Neutrophil (primary cell): ENCODE results near the gene VEGFC.

Experiments
- H3K27ac ChIP-seq: fragments of 200-600 bp; sonication (generic); 2 replicates; pipeline ENCODE4 v1.5.1; 2016; ENCODE audit warnings: mild to moderate bottlenecking, moderate library complexity
- H3K27me3 ChIP-seq: fragments of 200-600 bp; sonication (generic); 2 replicates; pipeline ENCODE4 v1.6.0; 2016; ENCODE audit warnings: mild to moderate bottlenecking
- H3K36me3 ChIP-seq: fragments of 200-600 bp; sonication (generic); 2 replicates; pipeline ENCODE4 v1.5.1; 2017
- H3K4me1 ChIP-seq, 2 experiments: fragments of 200-600 bp in 1 of 2; sonication (generic) in 1 of 2; 1 replicate in 1 of 2; 2 replicates in 1 of 2; pipeline versions ENCODE4 v1.5.1 to v1.6.1; 2013 to 2016; ENCODE audit warnings: low read depth in 1 of 2, low read length in 1 of 2, mild to moderate bottlenecking in 1 of 2, moderate library complexity in 1 of 2; ENCODE audit not compliant: control insufficient read depth in 1 of 2, insufficient read depth in 1 of 2
- H3K4me3 ChIP-seq, 2 experiments: fragments of 200-600 bp in 1 of 2; sonication (generic) in 1 of 2; 1 replicate in 1 of 2; 2 replicates in 1 of 2; pipeline ENCODE4 v1.5.1; 2013 to 2016; ENCODE audit warnings: low read depth in 1 of 2, low read length in 1 of 2, mild to moderate bottlenecking in 1 of 2, moderate library complexity in 1 of 2
- H3K9me3 ChIP-seq: fragments of 200-600 bp; sonication (generic); 2 replicates; pipeline ENCODE4 v1.5.1; 2016
- TF ChIP-seq, protein P1 (sequence below): fragments of 200-600 bp; sonication (generic); IDR thresholded peaks from 2 replicates; pipeline ENCODE4 v1.5.1; 2016; ENCODE audit warnings: antibody characterized with exemption

VEGFC gene, protein sequence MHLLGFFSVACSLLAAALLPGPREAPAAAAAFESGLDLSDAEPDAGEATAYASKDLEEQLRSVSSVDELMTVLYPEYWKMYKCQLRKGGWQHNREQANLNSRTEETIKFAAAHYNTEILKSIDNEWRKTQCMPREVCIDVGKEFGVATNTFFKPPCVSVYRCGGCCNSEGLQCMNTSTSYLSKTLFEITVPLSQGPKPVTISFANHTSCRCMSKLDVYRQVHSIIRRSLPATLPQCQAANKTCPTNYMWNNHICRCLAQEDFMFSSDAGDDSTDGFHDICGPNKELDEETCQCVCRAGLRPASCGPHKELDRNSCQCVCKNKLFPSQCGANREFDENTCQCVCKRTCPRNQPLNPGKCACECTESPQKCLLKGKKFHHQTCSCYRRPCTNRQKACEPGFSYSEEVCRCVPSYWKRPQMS

DNA sequence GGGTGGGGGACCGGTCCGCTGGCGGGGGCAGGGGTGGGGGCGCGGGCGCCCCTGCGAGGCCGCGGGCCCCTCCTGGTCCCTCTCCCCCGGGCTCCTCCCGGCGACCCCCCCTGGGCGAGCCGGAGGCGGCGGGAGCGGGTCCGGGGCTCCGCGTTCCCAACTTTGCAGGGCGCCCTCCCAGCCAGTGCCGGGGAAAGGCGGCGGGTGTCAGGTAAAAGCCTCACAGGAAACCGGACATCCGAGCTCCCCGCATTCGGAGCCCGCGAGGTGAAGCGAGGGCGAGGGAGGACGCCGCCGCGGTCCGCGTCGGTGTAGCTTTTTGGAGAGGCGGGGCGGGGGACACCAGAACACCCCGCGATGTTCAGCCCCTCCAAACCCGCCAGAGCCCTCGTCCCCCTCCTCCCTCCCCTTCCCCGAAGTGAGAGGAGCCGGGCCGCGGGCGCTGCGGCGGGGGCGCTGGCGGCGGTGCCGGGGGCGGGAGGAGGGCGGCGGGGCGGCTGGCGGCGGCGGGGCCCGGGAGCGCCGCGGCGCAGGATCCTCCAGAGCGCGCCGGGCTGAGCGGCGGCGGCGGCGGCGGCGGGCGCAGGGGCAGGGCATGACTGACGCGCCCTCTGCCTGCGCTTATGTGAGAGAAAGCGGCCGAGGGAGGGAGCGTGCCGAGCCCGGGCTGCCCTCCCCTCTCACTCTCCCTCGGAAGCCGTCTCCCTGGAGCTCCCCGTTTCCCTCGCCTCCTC, at the start of gene VEGFC:
TSS of gene VEGFC (minus strand) at position 597 of the 734 bp plus-strand sequence. CDS start 611 bp downstream, outside the sequence.
- H3K36me3 ChIP-seq: no peaks in the 10 kb centered on the region
- peak within 1 kb of the TSS in 1 of 2 experiments; percentile 10 for H3K4me3 ChIP-seq
- H3K9me3 ChIP-seq: no peaks in the 10 kb centered on the region
- no peak within 1 kb of the TSS for H3K27ac ChIP-seq
- TF ChIP-seq, protein P1, sequence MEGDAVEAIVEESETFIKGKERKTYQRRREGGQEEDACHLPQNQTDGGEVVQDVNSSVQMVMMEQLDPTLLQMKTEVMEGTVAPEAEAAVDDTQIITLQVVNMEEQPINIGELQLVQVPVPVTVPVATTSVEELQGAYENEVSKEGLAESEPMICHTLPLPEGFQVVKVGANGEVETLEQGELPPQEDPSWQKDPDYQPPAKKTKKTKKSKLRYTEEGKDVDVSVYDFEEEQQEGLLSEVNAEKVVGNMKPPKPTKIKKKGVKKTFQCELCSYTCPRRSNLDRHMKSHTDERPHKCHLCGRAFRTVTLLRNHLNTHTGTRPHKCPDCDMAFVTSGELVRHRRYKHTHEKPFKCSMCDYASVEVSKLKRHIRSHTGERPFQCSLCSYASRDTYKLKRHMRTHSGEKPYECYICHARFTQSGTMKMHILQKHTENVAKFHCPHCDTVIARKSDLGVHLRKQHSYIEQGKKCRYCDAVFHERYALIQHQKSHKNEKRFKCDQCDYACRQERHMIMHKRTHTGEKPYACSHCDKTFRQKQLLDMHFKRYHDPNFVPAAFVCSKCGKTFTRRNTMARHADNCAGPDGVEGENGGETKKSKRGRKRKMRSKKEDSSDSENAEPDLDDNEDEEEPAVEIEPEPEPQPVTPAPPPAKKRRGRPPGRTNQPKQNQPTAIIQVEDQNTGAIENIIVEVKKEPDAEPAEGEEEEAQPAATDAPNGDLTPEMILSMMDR: no peak
- peaks cover 0 to 6% of the 10 kb centered on the region in 2 experiments for H3K4me1 ChIP-seq
- H3K27me3 ChIP-seq: peaks cover 81% of the 10 kb centered on the region

DNA sequence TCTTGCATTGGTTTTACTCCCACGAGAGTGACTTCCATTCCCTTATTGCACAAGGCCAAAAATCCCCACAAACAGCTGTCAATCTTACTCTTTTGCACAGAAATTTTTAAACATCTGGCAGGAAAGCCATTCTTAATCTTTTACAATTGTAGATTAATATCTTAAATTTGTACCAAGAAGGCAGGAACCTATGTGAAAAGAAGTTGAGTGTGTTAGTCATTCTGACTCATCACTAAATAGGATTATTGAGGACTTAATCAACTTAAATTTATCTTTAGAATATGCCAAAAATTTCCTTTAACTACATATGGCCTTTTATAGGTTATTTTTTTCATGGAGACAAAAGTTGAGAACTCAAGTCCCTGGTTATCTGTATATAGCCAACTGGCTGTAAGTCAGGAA, 49.0 kb upstream of the VEGFC start:
- no peaks in the 10 kb centered on the region for H3K4me1 ChIP-seq
- H3K4me3 ChIP-seq: no peak overlapping the region
- no peaks in the 10 kb centered on the region for H3K9me3 ChIP-seq
- no peaks in the 10 kb centered on the region for H3K36me3 ChIP-seq
- TF ChIP-seq, protein P1: no peak
- H3K27ac ChIP-seq: no peak overlapping the region
- H3K27me3 ChIP-seq: no peaks in the 10 kb centered on the region

DNA sequence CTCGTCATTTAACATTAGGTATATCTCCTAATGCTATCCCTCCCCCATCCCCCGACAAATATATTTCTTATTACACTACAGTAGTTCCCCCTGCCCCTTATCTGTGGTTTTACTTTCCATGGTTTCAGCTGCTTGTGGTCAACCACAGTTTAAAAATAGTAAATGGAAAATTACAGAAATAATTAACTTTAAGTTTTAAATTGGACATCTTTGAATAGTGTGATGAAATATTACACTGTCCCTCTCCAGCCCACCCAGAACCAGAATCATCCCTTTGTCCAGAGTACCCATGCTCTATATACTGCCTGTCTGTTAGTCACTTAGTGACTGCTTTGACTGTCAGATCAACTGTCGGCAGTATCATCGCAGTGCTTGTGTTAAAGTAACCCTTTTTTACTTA, 47.4 kb upstream of the VEGFC start:
- no peak overlapping the region for H3K4me3 ChIP-seq
- H3K27me3 ChIP-seq: no peaks in the 10 kb centered on the region
- no peaks in the 10 kb centered on the region for H3K4me1 ChIP-seq
- no peak overlapping the region for H3K27ac ChIP-seq
- TF ChIP-seq, protein P1: no peak
- H3K36me3 ChIP-seq: no peaks in the 10 kb centered on the region
- H3K9me3 ChIP-seq: no peaks in the 10 kb centered on the region

DNA sequence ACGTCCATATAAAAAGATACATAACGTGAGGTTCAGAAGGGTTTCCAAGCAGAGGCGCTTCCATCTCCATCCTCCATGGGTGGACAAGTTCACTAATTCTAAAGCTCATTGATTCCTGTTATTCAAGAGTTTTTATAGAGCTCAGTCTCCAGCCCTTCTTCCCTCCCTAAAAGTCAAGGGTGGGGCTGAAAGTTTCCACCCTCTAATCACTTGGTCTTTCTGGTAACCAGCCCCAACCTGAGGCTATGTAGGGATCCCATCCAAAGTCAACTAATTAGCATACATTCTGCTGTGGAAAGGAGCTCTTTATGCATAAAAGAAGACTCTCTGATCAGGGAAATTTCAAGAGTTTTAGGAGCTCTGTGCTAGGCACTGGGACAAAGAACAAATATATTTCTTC, 46.9 kb upstream of the VEGFC start:
- TF ChIP-seq, protein P1: no peak
- no peak overlapping the region for H3K27ac ChIP-seq
- H3K9me3 ChIP-seq: no peaks in the 10 kb centered on the region
- H3K4me3 ChIP-seq: no peak overlapping the region
- no peaks in the 10 kb centered on the region for H3K27me3 ChIP-seq
- no peaks in the 10 kb centered on the region for H3K4me1 ChIP-seq
- no peaks in the 10 kb centered on the region for H3K36me3 ChIP-seq

DNA sequence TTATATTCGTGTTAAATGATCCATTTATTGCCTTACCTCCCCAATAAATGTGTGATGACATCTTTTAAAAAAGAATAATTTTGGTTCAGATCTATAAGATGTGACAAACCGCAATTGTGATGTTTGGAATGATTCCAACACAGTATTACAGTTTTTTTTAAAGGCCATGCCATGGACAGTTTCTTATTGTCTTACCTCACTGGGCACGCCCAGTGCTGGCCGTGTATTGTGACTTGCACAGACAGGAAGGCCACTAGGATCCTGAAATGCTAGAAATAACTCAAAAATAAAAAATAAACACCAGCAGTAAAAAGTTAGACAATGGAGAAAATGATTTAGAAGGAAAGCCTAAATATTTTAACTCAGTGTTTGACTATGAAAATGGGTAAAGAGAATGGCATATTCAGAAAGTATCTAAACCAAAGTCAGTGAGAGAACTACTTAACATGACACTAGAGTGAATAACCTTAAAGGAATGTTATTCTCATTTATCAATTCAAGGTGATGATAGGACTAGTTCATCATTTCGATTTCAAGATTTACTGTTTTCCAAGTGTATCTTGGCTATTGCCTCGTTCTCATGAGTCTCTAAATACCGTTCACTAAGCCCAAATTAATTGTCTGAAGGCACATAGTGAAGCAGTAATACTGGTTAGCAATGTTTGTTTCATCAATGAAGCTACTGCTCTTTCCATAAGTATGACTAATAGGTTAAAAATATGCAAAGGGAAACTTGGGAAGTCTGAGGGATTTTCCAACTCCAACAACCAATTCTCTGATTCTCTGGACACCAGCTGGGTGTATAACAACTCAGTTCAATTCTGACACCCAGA, 46.1 kb upstream of the VEGFC start:
- Histone ChIP-seq H3K27me3 (no peaks in the 10 kb centered on the region), H3K36me3 (no peaks in the 10 kb centered on the region), H3K9me3 (no peaks in the 10 kb centered on the region), H3K27ac (no peak overlapping the region), H3K4me1 (no peaks in the 10 kb centered on the region), H3K4me3 (no peak overlapping the region)
- TF ChIP-seq, protein P1: no peak
